ENCODE results near the gene DIPK2B.

- TF ChIP-seq SIN3A (IDR thresholded peaks at IDR 0.05; ENCODE audit: borderline replicate concordance, insufficient read depth, low read depth, low read length) (no peak), CTCF (IDR thresholded peaks at IDR 0.05) (no peak)
These were observed 46.7 kb downstream of the DIPK2B start for GRCh38 chrX:45154033-45154360.
